K562 (cell line): ENCODE data around the gene VMP1. TPM values are rescaled to one million over a fixed set of nuclear protein-coding genes. Genes with fewer than 3 reads are reported as not detected.

Experiments
- ETS2 ChIP-seq: IDR thresholded peaks from 2 replicates; pipeline ENCODE4 v1.6.1; 2016; ENCODE audit warnings: borderline replicate concordance, missing genetic modification characterization, mild to moderate bottlenecking, moderate library complexity, missing compliant biosample characterization; ENCODE audit not compliant: poor library complexity, severe bottlenecking
- FOSL1 ChIP-seq: fragments of 200-800 bp; sonication (Bioruptor generic); conservative IDR thresholded peaks from 2 replicates; pipeline ENCODE4 v1.6.1; 2016; ENCODE audit warnings: missing genetic modification characterization, missing compliant biosample characterization
- MEF2A ChIP-seq: IDR thresholded peaks from 2 replicates; pipeline ENCODE4 v1.6.1; 2011; ENCODE audit warnings: low read depth, mild to moderate bottlenecking, low read length, moderate library complexity; ENCODE audit not compliant: control insufficient read depth
- POLR2A ChIP-seq: fragments of 450-650 bp; conservative IDR thresholded peaks from 2 replicates; pipeline ENCODE4 v1.6.1; 2016
- RBBP5 ChIP-seq: fragments of 200-600 bp; sonication (generic); IDR thresholded peaks from 2 replicates; pipeline ENCODE4 v1.6.1; 2012; ENCODE audit warnings: borderline replicate concordance, mild to moderate bottlenecking, low read length, control low read depth, inconsistent platforms; ENCODE audit not compliant: insufficient read depth, poor library complexity, severe bottlenecking
- SAP30 ChIP-seq: fragments of 200-600 bp; sonication (generic); IDR thresholded peaks from 2 replicates; pipeline ENCODE4 v1.6.1; 2012; ENCODE audit warnings: borderline replicate concordance, low read depth, mild to moderate bottlenecking, moderate library complexity, low read length, control low read depth, inconsistent platforms; ENCODE audit not compliant: insufficient read depth, poor library complexity, severe bottlenecking
- SMAD2 ChIP-seq: fragments of 150-350 bp; IDR thresholded peaks from 2 replicates; pipeline ENCODE4 v1.6.1; 2014; ENCODE audit warnings: low read depth, mild to moderate bottlenecking, low read length
- SMARCB1 ChIP-seq: IDR thresholded peaks from 2 replicates; pipeline ENCODE4 v1.6.1; 2011; ENCODE audit warnings: improper control_type of control experiment, low read depth; ENCODE audit not compliant: insufficient read length
- ZKSCAN3 ChIP-seq: fragments of 250-450 bp; sonication (Bioruptor Pico); IDR thresholded peaks from 2 replicates; pipeline ENCODE4 v1.4.0; 2020
- ZKSCAN8 ChIP-seq: fragments of 200-800 bp; sonication (Bioruptor generic); IDR thresholded peaks from 2 replicates; pipeline ENCODE4 v1.6.1; 2016; ENCODE audit warnings: missing genetic modification characterization, missing compliant biosample characterization
- ZNF165 ChIP-seq: fragments of 250-450 bp; sonication (Bioruptor Pico); IDR thresholded peaks from 2 replicates; pipeline ENCODE4 v1.4.0; 2020; ENCODE audit warnings: borderline replicate concordance
- ZNF184 ChIP-seq: sonication (generic); formaldehyde crosslinking; IDR thresholded peaks from 2 replicates; pipeline ENCODE4 v1.5.0; 2020; ENCODE audit warnings: missing genetic modification reagents
- ZNF274 ChIP-seq: IDR thresholded peaks from 2 replicates; pipeline ENCODE4 v1.6.1; 2011; ENCODE audit warnings: low read depth, mild to moderate bottlenecking, low read length, moderate library complexity, borderline replicate concordance
- ZNF282 ChIP-seq: sonication (generic); formaldehyde crosslinking; IDR thresholded peaks from 2 replicates; pipeline ENCODE4 v1.8.1; 2023; ENCODE audit warnings: missing genetic modification reagents
- ZNF717 ChIP-seq: fragments of 250-450 bp; sonication (Bioruptor Pico); IDR thresholded peaks from 2 replicates; pipeline ENCODE4 v1.5.0; 2021
- polyA plus RNA-seq, 8 experiments: library from polyadenylated mRNA; depleted of rRNA in 4 of 8; stranded (reverse) in 5 of 8; unstranded in 3 of 8; fragments of >200 nt; fragmentation: Nextera tagmentation in 2 of 8; fragmentation: Illumina TruSeq in 1 of 8; extraction: Ambion mirVana in 2 of 8; extraction: Trizol in 1 of 8; gene quantifications; 2 replicates each; pipeline versions ENCODE4 v1.2.1 to v1.2.3, GENCODE V29; 2011 to 2014; ENCODE audit warnings: inconsistent platforms in 1 of 8, missing spikeins in 1 of 8
- total RNA-seq, 7 experiments: library from RNA; depleted of rRNA in 6 of 7; stranded (reverse); fragments of >200 nt in 6 of 7; fragmentation: Illumina TruSeq in 2 of 7; extraction: Trizol in 2 of 7; gene quantifications; 2 replicates each; pipeline versions ENCODE4 v1.2.1 to v1.2.3, GENCODE V29; 2011 to 2021; ENCODE audit warnings: low replicate concordance in 1 of 7
- TF ChIP-seq, protein P1 (sequence below): IDR thresholded peaks from 2 replicates; pipeline ENCODE4 v1.6.1; 2016; ENCODE audit warnings: missing genetic modification characterization, missing compliant biosample characterization
- TF ChIP-seq, protein P2 (sequence below), 2 experiments: fragments of 450-650 bp; IDR thresholded peaks; 2 replicates each; pipeline ENCODE4 v1.6.1; 2016
- TF ChIP-seq, protein P3 (sequence below): fragments of 450-650 bp; formaldehyde crosslinking; IDR thresholded peaks from 2 replicates; pipeline ENCODE4 v1.4.0; 2020; ENCODE audit warnings: mild to moderate bottlenecking, mixed read lengths

Gene VMP1
- total and polyA plus RNA-seq, 9 of the 15 experiments (the other 6 are each of a cell fraction or from before 2014, with no cell fraction given) = 123 to 304 (median 151) TPM

DNA sequence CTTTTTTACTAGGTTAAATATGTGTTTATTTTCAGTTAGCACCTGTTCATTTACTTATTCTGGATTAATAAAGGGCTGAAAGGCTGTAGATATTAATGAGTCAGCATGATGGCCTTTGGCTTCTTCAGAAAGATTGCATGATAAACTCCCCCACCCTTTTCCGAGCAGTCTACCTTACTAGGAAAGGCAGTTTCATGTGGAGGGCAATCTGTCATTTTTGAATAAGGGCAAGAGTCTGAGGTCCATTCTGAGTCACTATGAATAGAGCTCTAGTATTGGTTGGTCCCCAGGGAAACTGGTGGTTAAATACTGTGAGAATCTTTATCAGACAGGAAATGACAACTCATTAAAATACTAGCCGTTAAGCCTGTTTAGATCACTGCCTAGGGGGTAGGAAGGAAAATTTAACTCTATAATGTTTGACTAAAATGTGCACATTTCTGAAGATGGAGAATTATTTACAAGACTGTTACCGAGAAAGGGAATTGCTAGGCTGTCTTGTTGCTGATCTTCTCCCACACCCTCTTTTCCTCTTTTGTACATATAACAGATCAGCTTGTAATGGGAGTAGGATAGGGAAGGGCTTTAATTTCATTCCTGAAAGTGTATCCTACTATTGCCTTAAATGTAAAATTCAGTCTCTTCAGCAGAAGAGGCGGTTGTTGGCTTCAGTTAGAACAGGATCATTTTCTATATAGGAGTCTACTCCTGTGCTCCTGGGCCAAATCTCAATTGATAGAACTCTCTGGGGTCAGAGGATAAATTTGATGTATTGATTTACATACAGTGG, 122.0 kb downstream of the VMP1 start (continued):
- TF ChIP-seq RBBP5 (no peak), ZNF717 (CRISPR knock-in tag) (no peak), ZKSCAN3 (CRISPR knock-in tag) (no peak), ZNF184 (CRISPR knock-in tag) (no peak), ZNF274 (no peak), SMARCB1 (peak; percentile 85), ETS2 (tag) (no peak), ZNF282 (CRISPR knock-in tag) (no peak), POLR2A (peak; percentile 39; the same call in 1 of the 2 replicates), FOSL1 (peak; percentile 98), MEF2A (no peak), SAP30 (no peak), ZNF165 (CRISPR knock-in tag) (no peak), ZKSCAN8 (CRISPR knock-in tag) (peak; percentile 82), SMAD2 (no peak)
- TF ChIP-seq, protein P1, sequence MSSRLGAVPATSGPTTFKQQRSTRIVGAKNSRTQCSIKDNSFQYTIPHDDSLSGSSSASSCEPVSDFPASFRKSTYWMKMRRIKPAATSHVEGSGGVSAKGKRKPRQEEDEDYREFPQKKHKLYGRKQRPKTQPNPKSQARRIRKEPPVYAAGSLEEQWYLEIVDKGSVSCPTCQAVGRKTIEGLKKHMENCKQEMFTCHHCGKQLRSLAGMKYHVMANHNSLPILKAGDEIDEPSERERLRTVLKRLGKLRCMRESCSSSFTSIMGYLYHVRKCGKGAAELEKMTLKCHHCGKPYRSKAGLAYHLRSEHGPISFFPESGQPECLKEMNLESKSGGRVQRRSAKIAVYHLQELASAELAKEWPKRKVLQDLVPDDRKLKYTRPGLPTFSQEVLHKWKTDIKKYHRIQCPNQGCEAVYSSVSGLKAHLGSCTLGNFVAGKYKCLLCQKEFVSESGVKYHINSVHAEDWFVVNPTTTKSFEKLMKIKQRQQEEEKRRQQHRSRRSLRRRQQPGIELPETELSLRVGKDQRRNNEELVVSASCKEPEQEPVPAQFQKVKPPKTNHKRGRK (tag) = no peak
- TF ChIP-seq, protein P2, sequence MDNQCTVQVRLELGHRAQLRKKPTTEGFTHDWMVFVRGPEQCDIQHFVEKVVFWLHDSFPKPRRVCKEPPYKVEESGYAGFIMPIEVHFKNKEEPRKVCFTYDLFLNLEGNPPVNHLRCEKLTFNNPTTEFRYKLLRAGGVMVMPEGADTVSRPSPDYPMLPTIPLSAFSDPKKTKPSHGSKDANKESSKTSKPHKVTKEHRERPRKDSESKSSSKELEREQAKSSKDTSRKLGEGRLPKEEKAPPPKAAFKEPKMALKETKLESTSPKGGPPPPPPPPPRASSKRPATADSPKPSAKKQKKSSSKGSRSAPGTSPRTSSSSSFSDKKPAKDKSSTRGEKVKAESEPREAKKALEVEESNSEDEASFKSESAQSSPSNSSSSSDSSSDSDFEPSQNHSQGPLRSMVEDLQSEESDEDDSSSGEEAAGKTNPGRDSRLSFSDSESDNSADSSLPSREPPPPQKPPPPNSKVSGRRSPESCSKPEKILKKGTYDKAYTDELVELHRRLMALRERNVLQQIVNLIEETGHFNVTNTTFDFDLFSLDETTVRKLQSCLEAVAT (IDR thresholded peaks at IDR 0.05) = 0 out of 4 replicates have a peak, but pooled peaks of 1 of the 2 experiments have one; percentile 2
- TF ChIP-seq, protein P3, sequence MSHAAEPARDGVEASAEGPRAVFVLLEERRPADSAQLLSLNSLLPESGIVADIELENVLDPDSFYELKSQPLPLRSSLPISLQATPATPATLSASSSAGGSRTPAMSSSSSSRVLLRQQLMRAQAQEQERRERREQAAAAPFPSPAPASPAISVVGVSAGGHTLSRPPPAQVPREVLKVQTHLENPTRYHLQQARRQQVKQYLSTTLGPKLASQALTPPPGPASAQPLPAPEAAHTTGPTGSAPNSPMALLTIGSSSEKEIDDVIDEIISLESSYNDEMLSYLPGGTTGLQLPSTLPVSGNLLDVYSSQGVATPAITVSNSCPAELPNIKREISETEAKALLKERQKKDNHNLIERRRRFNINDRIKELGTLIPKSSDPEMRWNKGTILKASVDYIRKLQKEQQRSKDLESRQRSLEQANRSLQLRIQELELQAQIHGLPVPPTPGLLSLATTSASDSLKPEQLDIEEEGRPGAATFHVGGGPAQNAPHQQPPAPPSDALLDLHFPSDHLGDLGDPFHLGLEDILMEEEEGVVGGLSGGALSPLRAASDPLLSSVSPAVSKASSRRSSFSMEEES (CRISPR knock-in tag) = no peak
